COLO829 (cell line): ENCODE results near the gene KLC4.

Experiments used
- DNase-seq: peaks from one replicate; pipeline ENCODE4 v3.0.0; 2012; ENCODE audit warnings: low spot score

Gene KLC4

GRCh38 chr6:43059168-43060033 lies at the start of gene KLC4, which contains the start of gene MRPL2:
Gene KLC4, plus strand, starts transcription at chr6:43059631. Its CDS starts 1,705 bp downstream, at chr6:43061336.
Gene MRPL2, minus strand, starts transcription at chr6:43059434. Its CDS starts 53 bp downstream, at chr6:43059381.
- DNase-seq = peak; percentile 100

- no peak for DNase-seq
Measured at GRCh38 chr6:43011207-43011606, 48.2 kb upstream of the KLC4 start.

GRCh38 chr6:43012364-43012763 lies 47.1 kb upstream of the KLC4 start:
- DNase-seq = no peak

GRCh38 chr6:43013097-43013842 lies 46.2 kb upstream of the KLC4 start:
- DNase-seq = no peak

GRCh38 chr6:43013843-43014433 lies 45.5 kb upstream of the KLC4 start, which contains the start of the genes KLHDC3 and MEA1:
Gene KLHDC3, plus strand, starts transcription at chr6:43014249. Its CDS starts 2,944 bp downstream, at chr6:43017193.
Gene MEA1, minus strand, starts transcription at chr6:43013946. Its CDS starts 133 bp downstream, at chr6:43013813.
- DNase-seq = peak; percentile 100

- peak; percentile 30 for DNase-seq
Measured at GRCh38 chr6:43014434-43014909, 45.0 kb upstream of the KLC4 start.

- DNase-seq = no peak
Measured at GRCh38 chr6:43016176-43016942, 43.1 kb upstream of the KLC4 start.

GRCh38 chr6:43016943-43017334 lies 42.5 kb upstream of the KLC4 start:
- no peak for DNase-seq

GRCh38 chr6:43019152-43019551 lies 40.3 kb upstream of the KLC4 start:
- no peak for DNase-seq

- no peak for DNase-seq
Measured at GRCh38 chr6:43020052-43020705, 39.3 kb upstream of the KLC4 start.

GRCh38 chr6:43020847-43021246 lies 38.6 kb upstream of the KLC4 start:
- no peak for DNase-seq

GRCh38 chr6:43021270-43022047 lies 38.0 kb upstream of the KLC4 start, which contains the start of gene RRP36:
Gene RRP36, plus strand, starts transcription at chr6:43021623. Its CDS starts 32 bp downstream, at chr6:43021655.
- peak; percentile 86 for DNase-seq

- no peak for DNase-seq
Measured at GRCh38 chr6:43024436-43024835, 35.0 kb upstream of the KLC4 start.

GRCh38 chr6:43026365-43026764 lies 33.1 kb upstream of the KLC4 start:
- no peak for DNase-seq

GRCh38 chr6:43029120-43029519 lies 30.3 kb upstream of the KLC4 start:
- no peak for DNase-seq

GRCh38 chr6:43032326-43032725 lies 27.1 kb upstream of the KLC4 start:
- no peak for DNase-seq

- DNase-seq = no peak
Measured at GRCh38 chr6:43033496-43034189, 25.8 kb upstream of the KLC4 start.

GRCh38 chr6:43034190-43034525 lies 25.3 kb upstream of the KLC4 start:
- no peak for DNase-seq

- DNase-seq = no peak
Measured at GRCh38 chr6:43035495-43036194, 23.8 kb upstream of the KLC4 start.
